SHP77 treated with DMSO at 0.1 percent for 48 hours (cell line): ENCODE results near the gene TMEM108.

ENCODE experiments used
- DNase-seq: peaks from one replicate; lab custom pipeline; 2025; lab: John Stamatoyannopoulos, UW

Gene TMEM108

GRCh38 chr3:133360476-133360875 is 322.3 kb downstream of the TMEM108 start:
- DNase-seq, result no peak

- DNase-seq, result no peak
Measured at GRCh38 chr3:133361011-133361410, 322.8 kb downstream of the TMEM108 start.

GRCh38 chr3:133361435-133361834 is 323.2 kb downstream of the TMEM108 start:
- DNase-seq, result no peak

GRCh38 chr3:133362539-133362938 is 324.3 kb downstream of the TMEM108 start:
- DNase-seq, result no peak

- no peak for DNase-seq
Measured at GRCh38 chr3:133364704-133365103, 326.5 kb downstream of the TMEM108 start.

DNA sequence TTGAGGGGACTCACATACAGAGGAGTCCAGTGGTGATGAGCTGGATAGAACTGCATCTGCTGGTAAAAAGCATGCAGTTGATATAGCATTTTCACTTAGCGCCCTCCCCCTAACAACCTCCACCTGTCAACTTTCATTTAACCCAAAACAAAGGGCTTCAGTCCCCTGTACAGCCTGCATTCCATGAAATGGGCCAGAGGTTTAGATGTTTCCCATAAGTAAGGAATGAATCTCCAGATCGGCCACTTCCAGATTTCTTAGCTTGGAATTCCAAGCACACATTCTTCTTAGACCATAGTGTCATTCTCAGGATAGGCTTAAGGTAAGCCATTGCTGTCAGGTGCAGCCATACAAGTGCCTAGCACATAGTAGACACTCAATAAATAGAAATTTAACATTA is 328.7 kb downstream of the TMEM108 start:
- no peak for DNase-seq

- DNase-seq, result no peak
Measured at GRCh38 chr3:133367403-133367802, 329.2 kb downstream of the TMEM108 start.

DNA sequence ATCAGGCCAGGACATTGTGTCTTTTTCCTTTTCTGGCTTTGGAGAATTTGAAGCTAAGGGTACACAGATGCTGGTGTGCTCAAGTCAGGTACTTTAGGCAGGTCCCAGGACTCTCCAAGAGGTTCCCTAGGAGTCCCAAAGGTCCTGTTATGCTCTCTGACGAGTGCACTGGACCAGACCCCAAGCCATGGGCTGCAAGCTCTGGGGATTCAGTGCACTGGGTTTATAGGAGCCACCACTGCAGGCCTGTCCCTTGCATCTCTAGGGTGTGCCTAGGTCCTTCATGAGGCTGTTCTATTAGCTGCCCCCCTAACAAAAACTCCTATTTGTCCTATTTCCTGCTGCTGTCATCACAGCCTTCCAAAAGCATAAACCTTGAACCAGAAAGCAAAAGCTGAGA is 329.8 kb downstream of the TMEM108 start:
- DNase-seq, result no peak

- DNase-seq, result no peak
Measured at GRCh38 chr3:133368371-133369067, 330.3 kb downstream of the TMEM108 start.

DNA sequence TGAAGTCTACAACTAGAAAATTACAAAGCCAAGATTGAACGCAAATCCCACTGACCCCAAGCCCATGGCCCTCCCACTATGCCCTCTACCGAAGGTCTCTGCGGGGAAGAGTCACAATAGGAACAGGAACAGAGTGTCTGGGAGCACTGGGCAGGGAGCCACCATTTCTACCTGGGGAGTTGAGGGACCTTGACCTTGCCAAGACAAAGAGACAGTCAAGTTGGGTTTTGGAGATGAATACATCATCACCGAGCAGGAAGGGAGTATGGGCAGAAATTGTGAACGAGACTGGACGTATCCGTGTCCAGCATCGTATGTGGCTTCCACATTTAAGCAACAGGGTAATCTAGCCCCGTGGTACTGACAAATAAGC is 330.9 kb downstream of the TMEM108 start:
- DNase-seq, result no peak

DNA sequence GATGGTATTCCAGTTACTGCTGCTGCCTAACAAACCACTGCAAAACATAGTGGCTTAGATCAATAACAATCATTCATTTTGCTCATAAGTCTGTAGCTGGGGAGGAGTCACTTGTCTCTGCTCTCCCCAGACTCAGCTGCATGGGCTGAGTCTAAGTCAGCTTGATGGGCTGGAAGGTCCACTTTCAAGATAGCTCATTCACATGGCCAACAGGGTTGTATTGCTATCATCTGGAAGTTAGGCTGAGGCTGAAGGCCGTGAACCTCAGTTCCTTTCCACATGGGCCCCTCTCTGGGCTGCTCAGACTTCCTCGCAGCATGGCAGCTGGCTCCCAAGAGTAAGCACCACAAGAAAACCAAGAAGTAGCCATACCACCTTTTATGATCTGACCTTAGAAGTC is 333.0 kb downstream of the TMEM108 start:
- no peak for DNase-seq

DNA sequence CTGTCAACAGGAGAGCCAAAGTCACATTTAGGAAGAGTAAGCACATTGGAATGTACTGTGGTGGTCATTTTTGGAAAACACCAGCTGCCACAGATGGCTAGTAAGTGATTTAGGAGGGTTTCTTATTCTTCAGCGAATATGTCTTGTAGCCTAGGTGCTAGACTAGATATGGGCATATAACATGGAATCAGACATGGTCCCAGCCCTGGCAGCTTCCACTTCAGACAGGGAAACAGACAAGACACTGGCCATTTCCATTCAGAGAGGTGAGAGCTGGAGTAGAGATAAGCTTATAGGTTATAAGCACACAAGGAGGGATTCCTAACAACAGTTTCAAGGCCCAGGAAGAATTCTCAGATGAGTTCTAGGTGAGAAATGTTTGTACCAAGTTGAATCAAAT is 333.5 kb downstream of the TMEM108 start:
- DNase-seq, result no peak

DNA sequence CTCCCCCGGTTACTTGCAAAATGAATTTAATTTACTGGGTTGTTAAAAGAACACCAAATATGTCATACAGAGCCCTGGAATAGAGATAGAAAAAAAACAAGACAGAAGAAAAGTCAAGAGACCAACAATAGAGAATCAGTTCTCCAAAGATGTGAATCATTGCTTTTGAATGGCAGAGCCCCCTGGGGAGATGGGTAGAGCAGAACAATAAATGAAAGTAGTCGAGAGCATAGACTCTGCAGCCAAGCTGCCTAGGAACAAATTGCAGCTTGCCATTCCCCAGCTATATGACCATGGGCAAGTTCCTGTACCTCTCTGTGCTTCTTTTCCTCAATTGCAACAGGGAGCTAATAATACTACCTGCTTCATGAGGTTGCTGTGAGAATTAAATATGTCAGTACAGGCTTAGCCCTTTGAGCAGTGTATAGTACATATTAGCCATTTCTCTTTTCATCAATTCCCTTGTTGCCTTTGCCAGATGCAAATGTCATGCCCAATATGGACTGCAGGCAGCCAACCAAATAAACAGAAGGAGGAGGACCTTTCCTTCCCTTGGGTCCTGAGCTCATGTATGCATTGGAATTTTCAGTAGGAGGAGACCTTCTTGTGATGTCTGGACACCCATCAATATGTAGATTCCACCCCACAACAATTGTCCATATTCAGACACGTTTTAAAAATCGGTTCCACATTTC is 336.7 kb downstream of the TMEM108 start:
- no peak for DNase-seq

GRCh38 chr3:133375403-133375745 is 337.2 kb downstream of the TMEM108 start:
- no peak for DNase-seq

GRCh38 chr3:133376810-133377209 is 338.6 kb downstream of the TMEM108 start:
- no peak for DNase-seq

DNA sequence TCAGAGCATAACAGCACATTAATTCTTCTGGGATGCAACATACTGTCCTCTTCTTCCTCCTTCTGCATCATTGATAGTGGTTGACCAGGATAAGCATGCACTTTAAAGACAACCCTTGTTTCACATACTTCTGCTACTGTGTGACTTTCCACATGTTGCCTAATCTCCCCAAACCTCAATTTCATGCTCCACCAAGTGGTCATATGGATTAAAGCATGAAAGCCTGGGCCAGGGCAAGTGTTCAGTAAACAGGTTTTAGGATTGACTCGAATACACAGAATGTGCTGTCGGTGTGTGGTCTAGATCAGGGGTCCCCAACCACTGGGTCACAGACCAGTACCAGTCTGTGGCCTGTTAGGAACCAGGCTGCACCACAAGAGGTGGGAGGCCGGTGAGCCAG is 339.2 kb downstream of the TMEM108 start:
- no peak for DNase-seq

DNA sequence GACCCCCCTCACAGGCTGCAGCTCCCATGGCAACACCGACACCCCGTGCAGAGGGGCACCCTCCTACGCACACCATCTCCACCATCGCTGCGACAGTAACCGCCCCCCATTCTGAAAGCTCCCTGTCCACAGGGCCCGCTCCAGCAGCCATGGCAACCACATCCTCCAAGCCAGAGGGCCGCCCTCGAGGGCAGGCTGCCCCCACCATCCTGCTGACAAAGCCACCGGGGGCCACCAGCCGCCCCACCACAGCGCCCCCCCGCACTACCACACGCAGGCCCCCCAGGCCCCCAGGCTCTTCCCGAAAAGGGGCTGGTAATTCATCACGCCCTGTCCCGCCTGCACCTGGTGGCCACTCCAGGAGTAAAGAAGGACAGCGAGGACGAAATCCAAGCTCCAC is 341.7 kb downstream of the TMEM108 start:
- DNase-seq, result no peak

DNA sequence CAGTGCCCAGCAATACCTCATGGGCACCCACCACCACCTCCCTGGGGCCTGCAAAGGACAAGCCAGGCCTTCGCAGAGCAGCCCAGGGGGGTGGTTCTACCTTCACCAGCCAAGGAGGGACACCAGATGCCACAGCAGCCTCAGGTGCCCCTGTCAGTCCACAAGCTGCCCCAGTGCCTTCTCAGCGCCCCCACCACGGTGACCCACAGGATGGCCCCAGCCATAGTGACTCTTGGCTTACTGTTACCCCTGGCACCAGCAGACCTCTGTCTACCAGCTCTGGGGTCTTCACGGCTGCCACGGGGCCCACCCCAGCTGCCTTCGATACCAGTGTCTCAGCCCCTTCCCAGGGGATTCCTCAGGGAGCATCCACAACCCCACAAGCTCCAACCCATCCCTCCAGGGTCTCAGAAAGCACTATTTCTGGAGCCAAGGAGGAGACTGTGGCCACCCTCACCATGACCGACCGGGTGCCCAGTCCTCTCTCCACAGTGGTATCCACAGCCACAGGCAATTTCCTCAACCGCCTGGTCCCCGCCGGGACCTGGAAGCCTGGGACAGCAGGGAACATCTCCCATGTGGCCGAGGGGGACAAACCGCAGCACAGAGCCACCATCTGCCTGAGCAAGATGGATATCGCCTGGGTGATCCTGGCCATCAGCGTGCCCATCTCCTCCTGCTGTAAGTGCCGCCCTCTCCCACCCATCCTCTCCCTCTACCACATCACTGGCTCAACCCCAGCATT is 342.5 kb downstream of the TMEM108 start:
- no peak for DNase-seq

DNA sequence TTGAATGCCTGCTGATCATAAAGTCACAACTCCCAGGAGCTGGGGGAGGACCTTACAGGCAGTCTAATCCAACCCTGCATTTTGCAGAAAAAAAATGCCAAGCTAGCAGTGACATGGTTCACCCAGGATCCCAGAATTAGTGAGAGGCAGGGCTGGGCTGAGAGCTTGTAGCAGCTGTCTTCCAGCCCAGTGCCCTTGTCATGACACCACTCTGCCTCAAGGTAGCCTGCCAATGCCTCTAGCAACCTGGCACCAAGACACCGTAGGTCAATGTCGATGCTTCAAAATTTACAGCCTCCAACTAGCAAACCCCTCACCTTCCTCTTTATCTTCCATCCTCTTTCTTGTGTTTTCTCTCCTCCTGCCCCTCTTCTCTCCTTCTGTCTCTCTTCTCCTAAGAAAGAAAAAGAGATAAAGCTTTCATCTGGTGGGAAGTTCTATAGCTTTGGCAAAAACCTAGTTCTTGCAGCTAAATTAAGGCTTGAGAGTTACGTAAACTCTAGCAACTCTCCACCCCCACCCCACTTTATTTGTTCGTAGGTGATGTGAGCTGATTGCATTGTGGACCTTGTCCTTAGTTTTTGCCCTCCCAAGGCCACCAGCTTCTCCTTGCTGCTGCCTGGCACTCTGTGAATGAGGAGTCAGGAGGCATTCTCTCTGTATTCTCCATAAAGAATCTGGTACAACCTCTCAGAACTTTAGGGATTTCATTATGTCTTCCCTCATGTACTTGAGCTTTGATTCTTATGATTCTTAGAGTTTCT is 343.3 kb downstream of the TMEM108 start:
- no peak for DNase-seq

- DNase-seq, result no peak
Measured at GRCh38 chr3:133383175-133383574, 345.0 kb downstream of the TMEM108 start.

- DNase-seq, result no peak
Measured at GRCh38 chr3:133383741-133384140, 345.6 kb downstream of the TMEM108 start.

- peak; percentile 29 for DNase-seq
Measured at GRCh38 chr3:133384331-133385027, 346.3 kb downstream of the TMEM108 start.
